Measurements from ENCODE around the gene SF3A1. TPM values are rescaled to one million over a fixed set of nuclear protein-coding genes. Genes with fewer than 3 reads are reported as not detected.

SF3A1 gene
- total and polyA plus RNA-seq, 9 of the 15 experiments (the other 6 are each of a cell fraction or from before 2014, with no cell fraction given): 6.7 to 228 (median 13.0) TPM

- TF ChIP-seq BCLAF1 (IDR thresholded peaks at IDR 0.05; ENCODE audit: borderline replicate concordance in 1 of 2, control insufficient read depth in 1 of 2, low read depth in 2 of 2, low read length in 1 of 2) (no peak), JUN (IDR thresholded peaks at IDR 0.05; ENCODE audit: borderline replicate concordance, low read depth, low read length) (no peak), JUN (CRISPR knock-in tag; IDR thresholded peaks at IDR 0.05; ENCODE audit: borderline replicate concordance) (no peak)
Measured at GRCh38 chr22:30348809-30349208, 7.9 kb downstream of the SF3A1 start (continued).

- H4K20me1 ChIP-seq (replicated peaks; ENCODE audit: control insufficient read depth, insufficient read depth, low read length): no peaks in the 10 kb centered on the region; the same call in 1 of the 2 replicates
- H3K27me3 ChIP-seq (ENCODE audit: control insufficient read depth in 2 of 2, insufficient read depth in 2 of 2, low read length in 2 of 2): no peaks in the 10 kb centered on the region
- no peaks in the 10 kb centered on the region; a peak in 1 of 5 replicates for H3K4me1 ChIP-seq (replicated peaks in 1 of 2; ENCODE audit: control insufficient read depth in 2 of 2, insufficient read depth in 2 of 2, low read length in 2 of 2)
- peaks cover 46% of the 10 kb centered on the region for H3K79me2 ChIP-seq (ENCODE audit: control insufficient read depth, insufficient read depth, low read length)
- H3K36me3 ChIP-seq (ENCODE audit: control insufficient read depth, insufficient read depth, low read length): peaks cover 91% of the 10 kb centered on the region
- no peak for DNase-seq (ENCODE audit: extremely low read depth in 1 of 4, low spot score in 3 of 4)
- FAIRE-seq: no peak
- no peak overlapping the region for H2AFZ ChIP-seq (ENCODE audit: low read depth, low read length)
- ATAC-seq: no peak
- no peak overlapping the region for H3K4me3 ChIP-seq
- ChIA-PET CTCF (ENCODE audit: low intra/inter-chr PET ratio) (no interaction called here), POLR2A (no interaction called here)
- H3K4me2 ChIP-seq (ENCODE audit: insufficient read depth, low read length): no peak overlapping the region
- no peak overlapping the region for H3K27ac ChIP-seq (ENCODE audit: extremely low read depth, low read depth, low read length)
- no peaks in the 10 kb centered on the region for H3K9me3 ChIP-seq (replicated peaks; ENCODE audit: control insufficient read depth, insufficient read depth, low read depth, low read length)
- BruUV-seq (replicated peaks): no TSS peak
- intact Hi-C loops (cut with micrococcal nuclease) (no loop called here), in situ Hi-C loops (cut with MboI) (no loop called here)
- WGBS (ENCODE audit: insufficient coverage, low coverage, missing lambda C conversion rate): 100% methylated on average over 4 of the region's 4 CpGs
- no peaks in the 10 kb centered on the region for H3K9me1 ChIP-seq (ENCODE audit: control insufficient read depth, insufficient read depth, low read length)
- no peak overlapping the region for H3K9ac ChIP-seq (ENCODE audit: insufficient read depth in 1 of 2, low read depth in 2 of 2, low read length in 2 of 2)
- TF ChIP-seq REST (IDR thresholded peaks at IDR 0.05; ENCODE audit: borderline replicate concordance) (no peak), REST (CRISPR knock-in tag; IDR thresholded peaks at IDR 0.05; ENCODE audit: low read depth) (no peak), TRIM28 (IDR thresholded peaks at IDR 0.05) (no peak), POLR3A (IDR thresholded peaks at IDR 0.05; ENCODE audit: borderline replicate concordance, extremely low read depth, insufficient read depth, insufficient read length) (no peak), ZFP91 (CRISPR knock-in tag; IDR thresholded peaks at IDR 0.05) (no peak)
Measured at GRCh38 chr22:30348404-30348803, 8.3 kb downstream of the SF3A1 start.

Measured in K562 (cell line).